GM12872 (cell line): Measurements from ENCODE around the gene GADD45A.

Experiments used
- CTCF ChIP-seq: IDR thresholded peaks from 3 replicates; pipeline ENCODE4 v1.5.1; 2011; ENCODE audit warnings: low read depth, mild to moderate bottlenecking, low read length, moderate library complexity; ENCODE audit not compliant: insufficient read depth

Gene GADD45A

GRCh38 chr1:67674260-67675011 is 10.6 kb upstream of the GADD45A start:
- TF ChIP-seq CTCF = no peak

GRCh38 chr1:67675800-67676199 is 9.2 kb upstream of the GADD45A start:
- no peak for TF ChIP-seq CTCF

- TF ChIP-seq CTCF = no peak
Measured at GRCh38 chr1:67676287-67676686, 8.7 kb upstream of the GADD45A start.

GRCh38 chr1:67676946-67677345 is 8.1 kb upstream of the GADD45A start:
- TF ChIP-seq CTCF = no peak

- no peak for TF ChIP-seq CTCF
Measured at GRCh38 chr1:67677408-67677807, 7.6 kb upstream of the GADD45A start.

DNA sequence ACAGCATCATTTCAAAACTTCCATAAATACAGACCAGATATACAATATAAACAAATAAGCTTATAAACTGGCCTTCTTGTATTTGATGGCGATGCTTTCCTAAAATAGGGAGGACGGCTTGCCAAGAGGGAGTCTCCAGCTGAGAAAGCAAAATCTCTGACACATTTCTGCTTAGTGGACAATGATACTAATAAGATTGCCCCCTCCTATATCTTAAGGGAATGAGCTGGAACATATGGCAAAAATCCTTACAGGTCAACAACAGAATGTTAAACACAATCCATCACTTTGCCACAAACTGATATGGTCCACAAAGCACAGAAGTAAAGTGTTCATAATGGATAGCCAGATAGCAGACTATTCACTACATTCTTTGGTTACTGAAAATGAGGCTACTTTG is 7.1 kb upstream of the GADD45A start:
- TF ChIP-seq CTCF = no peak

GRCh38 chr1:67679691-67680090 is 5.3 kb upstream of the GADD45A start:
- no peak for TF ChIP-seq CTCF
